HG03442 (cell line): ENCODE measurements around the gene CDH1.

Experiments used
- ATAC-seq: cut with Tn5 transposase; IDR thresholded peaks from one replicate; pipeline ENCODE4 v1.9.1; 2021; ENCODE audit warnings: mild to moderate bottlenecking, moderate library complexity; ENCODE audit not compliant: unreplicated experiment

Gene CDH1

DNA sequence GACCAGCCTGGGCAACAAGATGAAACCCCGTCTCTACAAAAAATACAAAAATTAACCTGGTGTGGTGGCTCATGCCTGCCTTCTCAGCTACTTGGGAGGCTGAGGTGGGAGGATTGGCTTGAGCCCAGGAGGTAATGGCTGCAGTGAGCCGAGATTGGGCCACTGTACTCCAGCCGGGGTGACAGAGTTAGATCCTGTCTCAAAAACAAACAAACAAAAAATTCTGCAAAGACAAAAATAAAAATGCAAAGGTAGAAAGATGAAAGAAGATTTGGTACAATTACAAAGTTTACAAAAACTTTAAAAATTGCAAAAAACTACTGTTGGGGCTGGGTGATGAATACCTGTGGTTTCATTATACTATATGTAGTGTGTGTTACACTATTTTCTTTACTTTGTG is 5.5 kb upstream of the CDH1 start:
- ATAC-seq = no peak

DNA sequence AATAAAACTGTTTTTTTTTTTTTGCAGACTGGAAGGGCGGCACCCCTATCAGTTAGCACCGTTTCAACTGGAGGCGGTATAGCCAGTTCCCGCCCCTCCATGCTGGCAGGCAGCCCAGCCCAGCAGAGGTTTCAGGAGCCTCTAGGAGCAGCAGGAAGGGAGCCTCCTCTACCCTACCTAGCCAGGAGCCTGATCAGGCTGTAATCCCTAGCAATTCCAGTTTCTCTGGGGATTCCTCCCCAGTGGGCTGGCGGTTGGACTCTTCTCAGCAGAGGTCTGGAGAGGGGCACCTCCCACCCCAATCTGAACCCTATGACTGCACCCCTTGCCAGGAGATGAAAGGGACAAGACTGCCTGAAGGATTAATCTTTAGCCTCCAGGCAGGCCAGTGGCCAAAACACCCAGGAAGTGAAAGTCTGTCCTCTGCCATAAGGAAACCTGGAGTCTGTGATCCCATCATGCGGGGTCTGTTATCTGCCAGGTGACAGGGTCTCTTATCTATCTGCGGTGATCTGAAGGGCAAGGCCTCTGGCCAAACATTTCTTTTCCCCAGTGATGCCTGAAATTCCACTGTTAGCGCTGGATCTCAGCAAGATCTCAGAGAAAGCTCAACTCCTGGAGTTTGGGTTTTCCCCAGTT is 4.9 kb upstream of the CDH1 start:
- ATAC-seq = no peak

DNA sequence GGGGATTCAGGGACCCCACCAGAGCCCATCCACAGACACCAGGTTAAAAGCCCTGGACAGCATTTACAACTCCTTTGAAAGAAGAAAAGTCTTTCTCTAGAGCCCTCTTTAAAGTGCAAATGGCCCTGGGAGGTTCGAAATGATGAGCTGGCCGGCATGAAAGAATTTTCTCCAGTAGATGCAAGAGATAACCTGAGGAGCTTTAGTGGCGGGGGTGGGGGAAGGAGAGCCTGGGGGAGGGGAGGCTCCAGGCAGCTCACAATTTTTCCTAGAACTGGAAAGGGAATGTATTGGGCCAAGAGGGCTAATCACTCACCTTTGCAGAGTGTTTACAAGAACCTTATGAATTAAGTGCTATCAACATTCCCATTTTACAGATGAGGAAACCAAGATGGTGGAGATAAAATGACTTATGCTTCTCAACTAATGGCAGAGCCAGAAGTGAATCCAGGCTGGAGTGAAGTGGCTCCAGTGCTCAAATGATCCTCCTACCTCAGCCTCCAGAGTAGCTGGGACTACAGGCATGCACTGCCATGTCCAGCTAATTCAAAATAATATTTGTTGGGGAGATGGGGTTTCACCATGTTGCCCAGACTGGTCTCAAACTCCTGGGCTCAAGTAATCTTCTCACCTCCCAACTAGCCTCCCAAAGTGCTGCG is 4.2 kb upstream of the CDH1 start:
- ATAC-seq = no peak

DNA sequence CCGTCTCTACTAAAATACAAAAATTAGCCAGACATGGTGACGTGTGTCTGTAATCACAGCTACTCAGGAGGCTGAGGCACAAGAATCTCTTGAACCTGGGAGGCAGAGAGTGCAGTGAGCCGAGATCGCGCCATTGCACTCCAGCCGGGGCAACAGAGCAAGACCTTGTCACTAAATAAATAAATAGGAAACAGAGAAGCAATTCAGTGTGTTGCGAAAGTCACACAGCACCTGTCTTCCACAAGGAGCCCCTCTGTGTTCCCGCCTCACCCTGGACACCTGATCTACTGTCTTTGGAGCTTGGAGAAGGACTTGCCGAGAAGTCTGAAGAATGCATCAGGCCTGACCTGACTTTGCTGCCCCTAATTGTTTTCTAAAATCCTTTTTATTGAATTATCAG is 3.5 kb upstream of the CDH1 start:
- ATAC-seq = no peak

DNA sequence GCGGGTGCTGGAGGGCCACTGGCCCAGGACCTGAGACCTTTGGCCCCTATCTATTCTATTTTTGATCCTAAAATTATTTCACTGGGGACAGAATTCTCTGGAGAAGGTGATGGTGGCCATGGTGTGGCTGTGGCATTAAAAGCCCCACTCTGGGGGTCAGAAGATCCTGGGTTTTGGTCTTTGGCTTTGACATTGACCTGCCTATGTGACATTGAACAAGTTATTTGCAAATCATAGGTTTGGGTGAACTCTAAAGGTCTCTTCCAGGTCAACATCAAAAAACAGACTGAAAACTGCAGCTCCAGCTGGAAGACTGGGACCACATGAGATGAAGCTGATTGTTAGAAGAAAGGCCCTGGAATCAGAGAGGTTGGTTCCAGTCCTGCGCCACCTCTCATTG is 2.3 kb upstream of the CDH1 start:
- no peak for ATAC-seq

DNA sequence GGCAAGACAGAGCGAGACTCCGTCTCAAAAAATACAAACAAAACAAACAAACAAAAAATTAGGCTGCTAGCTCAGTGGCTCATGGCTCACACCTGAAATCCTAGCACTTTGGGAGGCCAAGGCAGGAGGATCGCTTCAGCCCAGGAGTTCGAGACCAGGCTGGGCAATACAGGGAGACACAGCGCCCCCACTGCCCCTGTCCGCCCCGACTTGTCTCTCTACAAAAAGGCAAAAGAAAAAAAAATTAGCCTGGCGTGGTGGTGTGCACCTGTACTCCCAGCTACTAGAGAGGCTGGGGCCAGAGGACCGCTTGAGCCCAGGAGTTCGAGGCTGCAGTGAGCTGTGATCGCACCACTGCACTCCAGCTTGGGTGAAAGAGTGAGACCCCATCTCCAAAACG is 531 bp upstream of the CDH1 start:
- no peak for ATAC-seq

DNA sequence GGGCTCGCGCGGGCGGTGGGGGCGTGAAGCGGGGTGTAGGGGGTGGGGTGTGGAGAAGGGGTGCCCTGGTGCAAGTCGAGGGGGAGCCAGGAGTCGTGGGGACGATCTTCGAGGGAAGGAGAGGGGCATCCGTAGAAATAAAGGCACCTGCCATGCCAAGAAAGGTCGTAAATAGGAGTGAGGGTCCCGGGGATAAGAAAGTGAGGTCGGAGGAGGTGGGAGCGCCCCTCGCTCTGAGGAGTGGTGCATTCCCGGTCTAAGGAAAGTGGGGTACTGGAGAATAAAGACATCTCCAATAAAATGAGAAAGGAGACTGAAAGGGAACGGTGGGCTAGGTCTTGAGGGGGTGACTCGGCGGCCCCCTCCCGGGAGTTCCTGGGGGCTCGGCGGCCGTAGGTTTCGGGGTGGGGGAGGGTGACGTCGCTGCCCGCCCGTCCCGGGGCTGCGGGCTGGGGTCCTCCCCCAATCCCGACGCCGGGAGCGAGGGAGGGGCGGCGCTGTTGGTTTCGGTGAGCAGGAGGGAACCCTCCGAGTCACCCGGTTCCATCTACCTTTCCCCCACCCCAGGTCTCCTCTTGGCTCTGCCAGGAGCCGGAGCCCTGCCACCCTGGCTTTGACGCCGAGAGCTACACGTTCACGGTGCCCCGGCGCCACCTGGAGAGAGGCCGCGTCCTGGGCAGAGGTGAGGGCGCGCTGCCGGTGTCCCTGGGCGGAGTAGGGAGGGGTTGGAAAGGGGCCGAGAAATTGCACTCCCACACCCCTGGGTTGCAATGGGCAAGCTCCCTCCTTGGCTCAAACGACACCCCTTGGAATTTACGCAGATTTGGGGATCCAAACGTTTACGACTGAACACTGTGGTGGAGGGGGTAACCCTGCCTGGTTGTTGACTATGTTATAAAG is 888 bp downstream of the CDH1 start:
- ATAC-seq = no peak

DNA sequence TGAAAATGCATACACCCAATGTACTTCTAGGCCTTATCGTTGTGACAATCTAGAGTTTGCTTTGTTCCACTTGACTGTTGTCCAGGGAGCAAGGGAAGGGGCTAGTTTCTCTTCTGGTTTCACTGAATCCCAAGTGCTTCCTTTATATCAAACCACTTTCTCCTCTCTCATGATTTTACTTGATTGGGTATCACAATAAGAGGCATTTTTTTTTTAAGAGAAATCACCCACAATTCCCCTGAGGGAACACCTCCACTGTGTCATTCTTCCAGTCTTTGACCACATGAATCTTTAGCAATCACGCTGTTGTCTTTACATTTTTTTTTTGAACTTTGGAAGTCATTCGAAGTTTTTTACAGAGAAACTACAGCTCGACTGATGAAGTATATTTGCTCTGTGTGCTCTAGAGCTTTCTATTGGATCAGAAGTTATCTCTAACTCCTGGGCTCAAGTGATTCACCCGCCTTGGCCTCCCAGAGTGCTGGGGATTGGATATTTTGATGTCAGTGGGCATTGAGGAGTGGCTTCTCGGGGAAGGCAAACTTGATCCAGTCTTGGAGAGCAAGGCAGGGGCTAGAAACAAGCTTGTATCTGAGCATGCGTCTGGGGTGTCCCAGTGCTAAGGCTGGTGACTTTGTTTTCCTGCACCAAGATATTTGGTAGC is 3.0 kb downstream of the CDH1 start:
- no peak for ATAC-seq

DNA sequence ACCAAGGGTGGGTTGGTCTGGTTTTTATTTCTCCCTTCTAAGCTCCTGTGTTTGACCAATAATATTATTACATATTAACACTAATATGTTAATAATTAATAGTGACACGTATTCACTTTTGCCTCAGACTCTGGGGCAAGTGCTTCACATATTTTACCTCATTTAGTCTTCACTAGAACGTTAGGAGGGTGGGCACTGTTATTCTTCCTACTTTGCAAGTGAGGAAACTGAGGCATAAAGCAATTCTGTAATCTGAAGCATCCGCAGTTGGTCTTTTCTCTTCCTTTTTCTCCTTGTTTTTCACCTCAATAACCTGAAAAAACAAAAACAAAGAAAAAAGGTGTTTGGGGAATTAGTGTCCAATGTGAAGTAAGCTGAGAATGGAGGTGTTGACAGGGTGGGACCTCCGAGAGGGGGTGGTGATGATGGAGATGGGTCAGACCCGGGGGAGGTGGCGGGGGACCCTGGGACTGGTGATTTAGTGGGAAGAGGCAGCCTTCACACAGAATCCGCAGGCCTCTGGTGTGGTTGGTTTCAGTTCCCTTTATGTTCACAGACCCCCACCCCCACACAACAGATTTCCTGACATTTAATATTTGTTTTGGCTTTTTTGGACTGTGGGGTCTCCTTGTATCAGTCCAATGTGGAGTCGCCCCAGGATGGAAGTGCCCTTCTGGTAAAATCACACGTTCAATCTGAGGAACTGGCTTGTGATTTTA is 3.7 kb downstream of the CDH1 start:
- ATAC-seq = no peak

DNA sequence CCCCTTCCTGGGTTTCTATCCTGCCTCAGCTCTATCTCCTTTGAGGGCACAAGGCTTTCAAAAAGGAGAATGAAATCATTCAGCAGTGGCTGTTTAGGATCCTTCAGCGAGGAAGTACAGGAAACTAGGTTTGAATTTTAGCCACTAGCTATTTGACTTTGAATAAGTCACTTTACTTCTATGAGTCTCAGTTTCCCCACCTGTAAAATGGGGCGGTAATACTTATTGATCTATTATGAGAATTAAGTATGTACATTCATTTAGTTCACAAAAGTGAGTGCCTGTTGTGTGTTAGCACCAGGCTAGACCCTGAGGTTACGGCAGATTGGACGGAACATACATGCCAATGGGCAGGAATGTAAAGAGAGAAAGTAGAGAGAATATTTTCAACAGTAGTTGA is 6.6 kb downstream of the CDH1 start:
- ATAC-seq = no peak

DNA sequence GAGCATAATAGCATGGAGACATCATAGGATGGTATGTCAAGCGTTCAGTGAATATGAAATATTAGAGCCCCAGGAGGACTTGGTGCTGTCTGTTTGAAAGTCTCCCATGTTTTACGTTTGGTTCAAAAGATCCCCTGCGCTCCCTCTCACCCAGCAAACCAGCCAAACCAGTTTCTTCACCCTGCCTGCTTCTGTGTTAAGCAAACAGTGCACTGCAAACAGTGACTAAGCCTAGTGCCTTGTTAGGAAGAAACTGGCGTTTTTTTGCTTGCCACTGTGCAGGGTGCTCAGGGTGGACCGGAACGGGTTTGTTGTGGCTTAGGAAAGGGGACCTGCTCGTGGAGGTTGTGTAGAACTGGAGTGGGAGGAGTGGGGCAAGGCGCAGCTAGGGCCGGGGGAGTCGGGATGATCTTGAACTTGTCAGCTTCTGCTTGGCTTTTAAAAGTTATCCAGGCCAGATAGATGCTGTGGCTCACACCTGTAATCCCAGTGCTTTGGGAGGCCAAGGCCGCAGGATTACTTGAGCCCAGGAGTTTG is 7.7 kb downstream of the CDH1 start:
- ATAC-seq = no peak

DNA sequence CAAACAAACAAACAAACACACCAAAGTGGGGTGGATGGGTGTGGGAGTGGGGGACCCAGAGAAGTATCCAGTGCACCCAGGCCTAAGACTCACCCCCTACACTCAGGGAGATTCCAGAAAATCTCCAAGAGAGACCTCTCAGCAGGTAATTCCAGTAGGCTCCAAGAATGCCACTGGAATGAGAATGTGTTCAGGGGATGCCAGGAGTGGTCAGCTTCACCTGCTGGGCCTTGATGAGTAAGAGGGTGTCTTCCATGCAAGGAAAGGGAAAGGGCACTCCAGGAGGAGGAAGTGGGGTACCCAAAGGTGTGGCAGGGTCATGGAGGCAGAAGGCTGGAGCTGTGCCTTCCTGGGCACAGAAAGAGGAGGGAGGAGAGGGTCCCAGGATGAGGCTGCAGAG is 9.9 kb downstream of the CDH1 start:
- ATAC-seq = no peak

DNA sequence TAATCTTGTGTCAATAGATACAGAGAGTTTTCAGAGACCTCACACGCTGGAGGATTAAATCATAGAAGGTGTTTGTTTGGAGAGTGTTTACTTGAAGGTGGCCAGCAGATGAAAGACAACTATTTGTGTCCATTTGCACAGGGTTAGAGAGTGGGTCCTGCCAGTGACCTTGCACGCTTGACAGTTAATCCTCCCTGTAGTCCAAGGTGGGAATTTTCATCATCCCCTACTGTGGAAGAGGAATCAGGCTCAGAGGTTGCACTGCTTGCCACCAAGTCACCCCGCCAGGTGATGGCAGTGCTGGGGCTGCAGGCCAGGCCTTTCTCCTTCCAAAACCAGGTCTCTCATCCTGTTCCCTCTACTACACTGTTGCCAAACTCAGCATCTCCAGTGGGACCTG is 12.3 kb downstream of the CDH1 start:
- ATAC-seq = no peak

DNA sequence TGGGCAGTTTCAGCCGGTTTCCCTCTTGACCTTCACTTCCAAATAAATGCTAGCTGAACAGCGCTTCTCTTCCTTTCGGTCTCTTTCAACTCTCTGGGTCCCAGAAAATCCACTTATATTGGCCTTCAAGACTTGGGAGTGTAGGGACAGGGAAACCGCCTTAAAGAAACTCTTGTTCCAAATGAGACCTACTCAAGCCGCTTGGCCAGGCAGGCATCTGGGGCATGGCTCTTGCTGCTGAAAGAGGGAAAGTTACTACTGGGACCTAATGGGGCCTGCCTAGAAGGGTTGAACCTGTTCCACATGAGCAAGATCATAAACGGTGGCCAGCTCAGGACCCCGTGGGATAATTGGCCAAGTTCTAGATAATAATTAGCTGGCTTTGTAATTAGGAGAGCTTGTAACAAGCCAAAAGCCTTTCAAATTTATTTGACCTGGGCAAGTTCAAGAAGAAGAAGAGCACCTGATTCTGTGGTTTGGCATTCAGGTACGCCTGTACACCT is 13.2 kb downstream of the CDH1 start:
- no peak for ATAC-seq

DNA sequence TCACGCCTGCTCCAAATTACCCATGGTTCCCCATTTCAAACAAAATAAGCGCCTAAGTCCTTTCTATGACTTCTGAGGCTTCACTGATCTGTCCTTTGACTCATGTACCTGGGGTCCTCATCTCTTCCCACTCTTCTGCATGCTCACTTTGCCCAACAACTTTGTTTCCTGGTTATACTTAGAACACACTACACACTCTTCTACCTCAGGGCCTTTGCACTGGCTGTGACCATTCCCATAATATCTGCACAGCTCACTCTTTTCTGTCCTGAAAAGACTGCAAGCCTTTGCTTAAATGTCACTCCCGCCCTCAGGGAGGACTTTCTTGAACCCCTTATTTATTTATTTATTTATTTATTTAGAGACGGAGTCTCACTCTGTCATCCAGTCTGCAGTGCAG is 14.1 kb downstream of the CDH1 start:
- ATAC-seq = no peak

DNA sequence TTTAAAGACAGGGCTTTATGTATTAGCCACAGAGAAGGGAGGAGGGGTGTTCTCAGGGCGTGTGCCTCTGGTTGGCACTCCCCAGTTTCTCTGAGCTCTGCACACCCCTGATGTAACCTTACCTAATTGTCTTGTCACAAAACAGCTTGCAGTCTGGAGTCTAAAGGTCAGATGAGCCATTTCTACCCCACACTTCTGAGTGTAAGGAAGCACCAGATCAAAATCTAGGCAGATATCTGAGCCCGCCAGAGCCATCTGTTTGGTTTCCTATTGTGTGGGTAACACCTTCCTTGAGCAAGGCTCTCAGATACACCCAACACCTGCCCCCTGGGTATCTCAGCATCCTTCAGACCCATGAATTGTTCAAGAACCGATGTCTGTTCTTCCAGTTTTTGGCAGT is 15.5 kb downstream of the CDH1 start:
- no peak for ATAC-seq

DNA sequence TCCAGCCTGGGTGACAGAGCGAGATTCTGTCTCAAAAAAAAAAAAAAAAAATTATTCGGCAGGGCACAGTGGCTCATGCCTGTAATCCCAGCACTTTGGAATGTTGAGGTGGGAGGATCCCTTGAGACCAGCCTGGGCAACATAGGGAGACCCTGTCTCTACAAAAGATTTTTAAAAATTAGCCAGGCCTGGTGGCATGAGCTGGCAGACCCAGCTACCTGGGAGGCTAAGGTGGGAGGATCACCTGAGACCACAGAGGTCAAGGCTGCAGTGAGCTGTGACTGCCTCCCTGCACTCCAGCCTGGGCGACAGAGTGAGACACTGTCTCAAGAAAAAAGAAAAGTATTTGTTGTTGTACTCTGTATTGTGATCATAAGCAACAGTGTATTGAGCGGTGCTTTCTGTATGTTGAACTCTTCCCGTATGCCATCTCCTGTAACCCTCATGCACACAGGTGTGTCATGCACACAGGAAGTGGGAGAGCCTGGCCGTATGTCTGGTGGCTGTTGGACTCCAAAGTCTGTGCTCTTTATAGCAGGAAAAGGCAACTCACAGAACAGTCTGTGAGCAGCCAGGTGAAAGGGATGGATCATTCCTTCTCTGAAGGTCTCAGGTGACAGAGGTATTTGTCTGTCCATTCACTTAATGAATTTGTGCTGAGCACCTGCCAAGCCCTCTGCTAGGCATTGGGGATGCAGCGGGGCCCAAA is 17.1 kb downstream of the CDH1 start:
- no peak for ATAC-seq

DNA sequence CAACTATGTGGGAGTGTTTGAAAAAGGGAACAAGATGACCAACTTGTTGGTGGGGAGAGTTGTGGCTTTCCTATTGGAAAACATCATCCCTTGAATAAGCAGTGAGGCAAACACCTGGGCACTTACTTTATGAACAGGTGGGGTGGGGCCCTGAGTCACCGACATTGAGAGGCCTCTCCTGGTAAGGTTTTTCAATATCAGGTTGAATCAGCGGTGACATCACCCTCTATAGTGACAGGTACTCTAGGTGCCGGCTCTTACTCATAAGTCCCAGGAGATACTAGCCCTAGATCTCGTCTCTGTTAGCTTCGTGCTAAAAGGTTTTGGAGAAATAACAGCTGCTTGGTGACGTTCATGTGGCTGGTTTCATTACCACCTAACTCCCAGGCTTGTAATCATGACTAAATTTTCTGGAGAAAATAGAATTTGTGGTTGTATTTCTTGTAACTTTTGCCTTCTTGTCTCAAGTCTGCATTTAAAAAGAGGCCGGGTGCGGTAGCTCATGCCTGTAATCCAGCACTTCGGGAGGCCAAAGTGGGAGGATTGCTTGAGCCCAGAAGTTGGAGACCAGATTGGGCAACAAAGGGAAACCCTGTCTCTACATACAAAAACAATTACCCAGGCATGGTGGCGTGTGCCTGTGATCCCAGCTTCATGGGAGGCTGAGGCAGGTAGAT is 19.3 kb downstream of the CDH1 start:
- ATAC-seq = peak; percentile 68

DNA sequence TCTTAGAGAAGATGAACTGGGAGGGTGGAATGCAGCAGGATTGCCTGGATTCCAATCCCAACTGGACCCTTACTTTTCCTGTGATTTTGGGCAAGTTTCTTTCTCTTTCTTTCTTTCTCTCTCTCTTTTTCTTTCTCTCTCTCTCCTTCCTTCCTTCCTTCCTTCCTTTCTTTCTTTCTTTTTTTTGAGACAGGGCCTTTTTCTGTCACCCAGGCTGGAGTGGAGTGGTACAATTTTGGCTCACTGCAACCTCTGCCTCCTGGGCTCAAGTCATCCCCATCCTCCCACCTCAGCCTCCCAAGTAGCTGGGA is 20.5 kb downstream of the CDH1 start:
- no peak for ATAC-seq
